Muscle layer of colon (tissue), 2 donors: Measurements from ENCODE around the gene FBP2.

Experiments
- H3K27ac ChIP-seq: one replicate; pipeline ENCODE4 v1.7.0; 2013; ENCODE audit warnings: low read depth, mild to moderate bottlenecking, low read length, moderate library complexity
- H3K27me3 ChIP-seq, 2 donors: one replicate each; pipeline ENCODE4 v1.7.0; 2013; ENCODE audit warnings: low read length in 2 of 2, mild to moderate bottlenecking in 2 of 2; ENCODE audit not compliant: insufficient read depth in 2 of 2, control insufficient read depth in 1 of 2
- H3K36me3 ChIP-seq: one replicate; pipeline ENCODE4 v1.7.0; 2013; ENCODE audit warnings: mild to moderate bottlenecking, low read length; ENCODE audit not compliant: insufficient read depth
- H3K4me1 ChIP-seq: one replicate; pipeline ENCODE4 v1.7.0; 2013; ENCODE audit warnings: mild to moderate bottlenecking, low read length; ENCODE audit not compliant: insufficient read depth
- H3K4me3 ChIP-seq, 2 donors: one replicate each; pipeline ENCODE4 v1.7.0; 2013; ENCODE audit warnings: low read length in 2 of 2, low read depth in 1 of 2, mild to moderate bottlenecking in 1 of 2, moderate library complexity in 1 of 2
- H3K9ac ChIP-seq: one replicate; pipeline ENCODE4 v1.7.0; 2013; ENCODE audit warnings: low read length
- H3K9me3 ChIP-seq: one replicate; pipeline ENCODE4 v1.7.0; 2013; ENCODE audit warnings: mild to moderate bottlenecking, low read length
- donor health status: abdominal sarcoma.
- donor health status: Adenocarcinoma of cecum.

Gene FBP2

GRCh38 chr9:94625835-94626234 is 32.2 kb upstream of the FBP2 start:
- no peak overlapping the region for H3K4me3 ChIP-seq
- no peaks in the 10 kb centered on the region for H3K4me1 ChIP-seq
- H3K9me3 ChIP-seq, result no peaks in the 10 kb centered on the region
- H3K36me3 ChIP-seq, result no peaks in the 10 kb centered on the region
- H3K9ac ChIP-seq, result no peak overlapping the region
- no peaks in the 10 kb centered on the region for H3K27me3 ChIP-seq
- H3K27ac ChIP-seq, result no peak overlapping the region

GRCh38 chr9:94624629-94625028 is 31.0 kb upstream of the FBP2 start:
- H3K4me1 ChIP-seq, result no peaks in the 10 kb centered on the region
- no peaks in the 10 kb centered on the region for H3K27me3 ChIP-seq
- no peaks in the 10 kb centered on the region for H3K9me3 ChIP-seq
- no peaks in the 10 kb centered on the region for H3K36me3 ChIP-seq
- no peak overlapping the region for H3K4me3 ChIP-seq
- no peak overlapping the region for H3K27ac ChIP-seq
- no peak overlapping the region for H3K9ac ChIP-seq

- Histone ChIP-seq H3K36me3 (no peaks in the 10 kb centered on the region), H3K9ac (no peak overlapping the region), H3K4me3 (no peak overlapping the region), H3K4me1 (no peaks in the 10 kb centered on the region), H3K27ac (no peak overlapping the region), H3K27me3 (no peaks in the 10 kb centered on the region), H3K9me3 (no peaks in the 10 kb centered on the region)
These were observed 29.6 kb upstream of the FBP2 start for GRCh38 chr9:94623253-94623652.

- no peaks in the 10 kb centered on the region for H3K4me1 ChIP-seq
- H3K36me3 ChIP-seq, result no peaks in the 10 kb centered on the region
- no peak overlapping the region for H3K27ac ChIP-seq
- no peak overlapping the region for H3K9ac ChIP-seq
- H3K27me3 ChIP-seq, result no peaks in the 10 kb centered on the region
- H3K4me3 ChIP-seq, result no peak overlapping the region
- H3K9me3 ChIP-seq, result no peaks in the 10 kb centered on the region
These were observed 28.6 kb upstream of the FBP2 start for GRCh38 chr9:94622087-94622800.

GRCh38 chr9:94619026-94619425 is 25.4 kb upstream of the FBP2 start:
- no peaks in the 10 kb centered on the region for H3K36me3 ChIP-seq
- no peaks in the 10 kb centered on the region for H3K4me1 ChIP-seq
- H3K4me3 ChIP-seq, result no peak overlapping the region
- no peaks in the 10 kb centered on the region for H3K27me3 ChIP-seq
- no peak overlapping the region for H3K9ac ChIP-seq
- H3K27ac ChIP-seq, result no peak overlapping the region
- H3K9me3 ChIP-seq, result no peaks in the 10 kb centered on the region

GRCh38 chr9:94613003-94613402 is 19.4 kb upstream of the FBP2 start:
- Histone ChIP-seq H3K4me3 (no peak overlapping the region), H3K27ac (no peak overlapping the region), H3K9ac (no peak overlapping the region), H3K27me3 (no peaks in the 10 kb centered on the region), H3K9me3 (no peaks in the 10 kb centered on the region), H3K36me3 (no peaks in the 10 kb centered on the region), H3K4me1 (no peaks in the 10 kb centered on the region)

GRCh38 chr9:94612071-94612470 is 18.4 kb upstream of the FBP2 start:
- no peak overlapping the region for H3K4me3 ChIP-seq
- no peak overlapping the region for H3K27ac ChIP-seq
- H3K9ac ChIP-seq, result no peak overlapping the region

GRCh38 chr9:94611638-94612068 is 18.0 kb upstream of the FBP2 start:
- Histone ChIP-seq H3K4me1 (no peaks in the 10 kb centered on the region), H3K9ac (no peak overlapping the region)

More at GRCh38 chr9:94612071-94612470, 18.4 kb upstream of the FBP2 start:
- H3K27me3 ChIP-seq, result no peaks in the 10 kb centered on the region
- no peaks in the 10 kb centered on the region for H3K9me3 ChIP-seq
- H3K4me1 ChIP-seq, result no peaks in the 10 kb centered on the region
- H3K36me3 ChIP-seq, result no peaks in the 10 kb centered on the region

GRCh38 chr9:94610181-94610606 is 16.6 kb upstream of the FBP2 start:
- Histone ChIP-seq H3K4me1 (no peaks in the 10 kb centered on the region), H3K36me3 (no peaks in the 10 kb centered on the region), H3K4me3 (no peak overlapping the region), H3K9me3 (no peaks in the 10 kb centered on the region), H3K27ac (no peak overlapping the region), H3K27me3 (no peaks in the 10 kb centered on the region), H3K9ac (no peak overlapping the region)

More at GRCh38 chr9:94611638-94612068, 18.0 kb upstream of the FBP2 start:
- H3K27ac ChIP-seq, result no peak overlapping the region
- no peaks in the 10 kb centered on the region for H3K36me3 ChIP-seq
- no peak overlapping the region for H3K4me3 ChIP-seq
- H3K9me3 ChIP-seq, result no peaks in the 10 kb centered on the region
- H3K27me3 ChIP-seq, result no peaks in the 10 kb centered on the region

GRCh38 chr9:94607423-94607691 is 13.7 kb upstream of the FBP2 start:
- H3K9me3 ChIP-seq, result no peaks in the 10 kb centered on the region
- H3K4me3 ChIP-seq, result no peak overlapping the region
- no peaks in the 10 kb centered on the region for H3K27me3 ChIP-seq
- no peak overlapping the region for H3K27ac ChIP-seq
- H3K4me1 ChIP-seq, result no peaks in the 10 kb centered on the region
- no peak overlapping the region for H3K9ac ChIP-seq
- H3K36me3 ChIP-seq, result no peaks in the 10 kb centered on the region

GRCh38 chr9:94606646-94607422 is 13.2 kb upstream of the FBP2 start:
- Histone ChIP-seq H3K9me3 (no peaks in the 10 kb centered on the region), H3K36me3 (no peaks in the 10 kb centered on the region), H3K27ac (no peak overlapping the region), H3K27me3 (no peaks in the 10 kb centered on the region), H3K4me1 (no peaks in the 10 kb centered on the region), H3K9ac (no peak overlapping the region), H3K4me3 (no peak overlapping the region)
